Measurements from ENCODE around the gene CDH23.
A peak's percentile ranks its signal among the peaks of the same experiment; 100 is the strongest.

Gene CDH23

DNA sequence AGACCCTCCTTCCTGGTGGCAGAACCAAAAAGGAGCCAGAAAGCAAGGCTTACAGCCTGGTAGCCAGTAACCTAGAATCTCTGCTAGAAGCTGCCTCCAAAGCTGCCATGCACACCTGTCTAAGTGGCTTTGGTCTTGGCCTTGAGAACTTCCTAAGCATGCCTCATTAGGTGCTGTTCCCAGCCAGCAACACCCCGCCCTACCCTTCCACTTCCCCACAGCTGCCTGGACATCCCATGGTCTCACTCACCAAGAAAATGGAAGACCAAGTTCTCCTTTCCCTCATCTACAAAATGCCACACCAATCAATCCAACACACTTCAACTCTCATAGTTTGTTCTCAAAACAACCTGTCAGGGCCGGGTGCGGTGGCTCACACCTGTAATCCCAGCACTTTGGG, 450.1 kb downstream of the CDH23 start:
- Histone ChIP-seq H3K23ac (ENCODE audit: low read length) (no peak overlapping the region), H3K27ac (ENCODE audit: low read depth, low read length) (no peak overlapping the region), H3K14ac (ENCODE audit: low read length) (no peak overlapping the region), H3K27me3 (ENCODE audit: insufficient read depth, low read length) (no peaks in the 10 kb centered on the region), H2AK5ac (ENCODE audit: low read length) (no peak overlapping the region), H2BK12ac (ENCODE audit: low read length) (no peak overlapping the region), H4K91ac (ENCODE audit: low read depth, low read length) (no peak overlapping the region), H3K18ac (ENCODE audit: low read length) (no peak overlapping the region), H3K4me2 (ENCODE audit: low read length) (no peak overlapping the region), H3K4me1 (ENCODE audit: control insufficient read depth in 1 of 2, insufficient read depth in 2 of 2, low read length in 2 of 2) (peaks cover 8 to 16% of the 10 kb centered on the region in 2 experiments), H2AFZ (ENCODE audit: insufficient read depth, low read length, poor library complexity) (no peak overlapping the region), H2BK120ac (ENCODE audit: insufficient read depth, low read length, poor library complexity) (no peak overlapping the region), H3K79me2 (ENCODE audit: control insufficient read depth, insufficient read depth, low read length, poor library complexity) (peaks cover 34% of the 10 kb centered on the region), H2BK5ac (ENCODE audit: low read depth, low read length, poor library complexity) (no peak overlapping the region), H3K9ac (ENCODE audit: low read length) (no peak overlapping the region), H3K9me3 (ENCODE audit: insufficient read depth, low read depth, low read length) (no peaks in the 10 kb centered on the region), H3K36me3 (ENCODE audit: control insufficient read depth in 1 of 2, insufficient read depth in 2 of 2, low read length in 2 of 2) (peaks cover 3 to 7% of the 10 kb centered on the region in 2 experiments), H3K4me3 (ENCODE audit: low read depth, low read length) (no peak overlapping the region), H4K8ac (ENCODE audit: low read depth, low read length) (no peak overlapping the region), H3K79me1 (ENCODE audit: low read length) (peaks cover 12% of the 10 kb centered on the region), H4K12ac (ENCODE audit: low read depth, low read length) (no peak overlapping the region), H3K4ac (ENCODE audit: low read depth, low read length) (peak overlapping the region; percentile 97)
- no peak for DNase-seq
- no CpG with 5 or more reads among the region's 3 CpGs for WGBS (ENCODE audit: extremely low coverage, insufficient coverage, insufficient read length)

DNA sequence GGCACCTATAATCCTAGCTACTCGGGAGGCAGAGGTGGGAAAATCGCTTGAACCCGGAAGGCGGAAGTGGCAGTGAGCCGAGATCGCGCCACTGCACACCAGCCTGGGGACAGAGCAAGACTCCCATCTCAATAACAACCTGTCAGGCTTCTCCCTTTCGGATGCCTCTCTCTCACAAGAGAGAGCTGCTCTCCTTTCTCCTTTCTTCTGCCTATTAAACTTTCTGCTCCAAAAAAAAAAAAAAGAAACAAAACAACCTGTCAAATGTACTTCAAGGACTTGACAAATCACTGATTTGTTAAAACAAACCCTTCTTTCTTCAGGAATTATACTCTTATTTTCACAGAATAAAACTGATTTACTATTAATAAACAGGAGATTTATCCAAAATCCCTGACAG, 450.7 kb downstream of the CDH23 start:
- no CpG with 5 or more reads among the region's 8 CpGs for WGBS (ENCODE audit: extremely low coverage, insufficient coverage, insufficient read length)
- H3K36me3 ChIP-seq (ENCODE audit: control insufficient read depth in 1 of 2, insufficient read depth in 2 of 2, low read length in 2 of 2): peaks cover 3 to 7% of the 10 kb centered on the region in 2 experiments
- no peak overlapping the region for H2AFZ ChIP-seq (ENCODE audit: insufficient read depth, low read length, poor library complexity)
- H3K27ac ChIP-seq (ENCODE audit: low read depth, low read length): no peak overlapping the region
- no peaks in the 10 kb centered on the region for H3K9me3 ChIP-seq (ENCODE audit: insufficient read depth, low read depth, low read length)
- no peak overlapping the region for H3K4me2 ChIP-seq (ENCODE audit: low read length)
- H3K4me3 ChIP-seq (ENCODE audit: low read depth, low read length): no peak overlapping the region
- no peak overlapping the region for H3K14ac ChIP-seq (ENCODE audit: low read length)
- H3K4me1 ChIP-seq (ENCODE audit: control insufficient read depth in 1 of 2, insufficient read depth in 2 of 2, low read length in 2 of 2): peaks cover 8 to 16% of the 10 kb centered on the region in 2 experiments
- no peak overlapping the region for H4K12ac ChIP-seq (ENCODE audit: low read depth, low read length)
- H3K18ac ChIP-seq (ENCODE audit: low read length): no peak overlapping the region
- H3K79me1 ChIP-seq (ENCODE audit: low read length): peaks cover 12% of the 10 kb centered on the region
- no peak overlapping the region for H2BK5ac ChIP-seq (ENCODE audit: low read depth, low read length, poor library complexity)
- H2BK12ac ChIP-seq (ENCODE audit: low read length): no peak overlapping the region
- no peak overlapping the region for H3K9ac ChIP-seq (ENCODE audit: low read length)
- H2AK5ac ChIP-seq (ENCODE audit: low read length): no peak overlapping the region
- no peak for DNase-seq
- H3K4ac ChIP-seq (ENCODE audit: low read depth, low read length): peak overlapping the region; percentile 78
- no peak overlapping the region for H4K91ac ChIP-seq (ENCODE audit: low read depth, low read length)
- no peak overlapping the region for H4K8ac ChIP-seq (ENCODE audit: low read depth, low read length)
- H2BK120ac ChIP-seq (ENCODE audit: insufficient read depth, low read length, poor library complexity): no peak overlapping the region
- H3K79me2 ChIP-seq (ENCODE audit: control insufficient read depth, insufficient read depth, low read length, poor library complexity): peaks cover 34% of the 10 kb centered on the region
- H3K23ac ChIP-seq (ENCODE audit: low read length): no peak overlapping the region
- no peaks in the 10 kb centered on the region for H3K27me3 ChIP-seq (ENCODE audit: insufficient read depth, low read length)

DNA sequence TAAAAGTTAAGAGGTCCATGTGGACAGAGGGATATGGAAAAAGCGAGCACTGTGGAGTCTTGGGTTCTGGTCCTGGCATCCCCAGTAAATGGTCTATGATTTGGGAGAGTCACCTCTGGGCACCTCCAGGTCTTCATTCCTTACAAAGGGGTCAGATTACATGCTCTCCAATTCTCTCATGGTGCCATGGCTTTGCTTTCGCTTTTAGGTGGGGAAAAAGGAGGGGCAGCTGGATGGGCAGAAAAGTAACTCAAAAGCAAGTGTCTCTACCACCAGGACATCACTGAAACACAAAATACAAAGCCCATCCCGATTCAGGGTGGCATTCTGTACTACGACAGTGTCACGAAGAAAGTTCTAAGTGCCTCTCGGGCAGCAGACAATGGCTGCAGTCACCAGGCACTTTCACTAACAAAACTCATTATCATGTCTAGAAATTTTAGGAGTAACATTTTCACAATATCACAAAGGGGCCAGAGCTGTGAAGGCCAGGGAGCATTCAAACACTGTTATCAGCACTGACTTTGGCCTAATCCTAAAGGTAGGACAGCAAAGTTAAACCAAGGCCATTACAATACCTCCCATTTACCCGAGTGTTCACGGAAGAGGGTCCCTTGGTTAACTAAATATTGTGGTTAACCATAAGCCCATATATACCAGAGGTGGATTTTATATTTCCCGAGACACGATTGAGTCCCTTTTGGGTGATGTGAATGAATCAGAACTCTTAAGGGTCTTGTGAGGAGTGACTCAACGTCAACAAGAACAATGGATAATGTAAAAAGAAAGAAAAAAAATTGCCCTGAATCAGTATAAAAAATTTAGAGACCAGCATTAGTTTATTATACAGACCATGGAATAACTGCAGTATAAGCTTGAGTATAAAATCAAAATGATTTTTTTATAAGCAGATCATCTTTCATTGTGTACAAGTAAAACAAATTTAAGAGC, 451.9 kb downstream of the CDH23 start:
- no peak overlapping the region for H3K18ac ChIP-seq (ENCODE audit: low read length)
- no peak for DNase-seq
- H3K27ac ChIP-seq (ENCODE audit: low read depth, low read length): no peak overlapping the region
- no peak overlapping the region for H3K14ac ChIP-seq (ENCODE audit: low read length)
- no peak overlapping the region for H4K8ac ChIP-seq (ENCODE audit: low read depth, low read length)
- H3K4me3 ChIP-seq (ENCODE audit: low read depth, low read length): no peak overlapping the region
- peaks cover 2 to 13% of the 10 kb centered on the region in 2 experiments for H3K4me1 ChIP-seq (ENCODE audit: control insufficient read depth in 1 of 2, insufficient read depth in 2 of 2, low read length in 2 of 2)
- H3K27me3 ChIP-seq (ENCODE audit: insufficient read depth, low read length): no peaks in the 10 kb centered on the region
- no peak overlapping the region for H2AK5ac ChIP-seq (ENCODE audit: low read length)
- no peak overlapping the region for H3K23ac ChIP-seq (ENCODE audit: low read length)
- peak overlapping the region; percentile 96 for H3K4ac ChIP-seq (ENCODE audit: low read depth, low read length)
- H4K91ac ChIP-seq (ENCODE audit: low read depth, low read length): no peak overlapping the region
- H3K4me2 ChIP-seq (ENCODE audit: low read length): no peak overlapping the region
- H4K12ac ChIP-seq (ENCODE audit: low read depth, low read length): no peak overlapping the region
- H3K9ac ChIP-seq (ENCODE audit: low read length): no peak overlapping the region
- no peak overlapping the region for H2BK120ac ChIP-seq (ENCODE audit: insufficient read depth, low read length, poor library complexity)
- peaks cover 28% of the 10 kb centered on the region for H3K79me2 ChIP-seq (ENCODE audit: control insufficient read depth, insufficient read depth, low read length, poor library complexity)
- no peak overlapping the region for H2AFZ ChIP-seq (ENCODE audit: insufficient read depth, low read length, poor library complexity)
- H2BK12ac ChIP-seq (ENCODE audit: low read length): no peak overlapping the region
- no peaks in the 10 kb centered on the region for H3K9me3 ChIP-seq (ENCODE audit: insufficient read depth, low read depth, low read length)
- no peak overlapping the region for H2BK5ac ChIP-seq (ENCODE audit: low read depth, low read length, poor library complexity)
- peaks cover 3% of the 10 kb centered on the region in 2 experiments for H3K36me3 ChIP-seq (ENCODE audit: control insufficient read depth in 1 of 2, insufficient read depth in 2 of 2, low read length in 2 of 2)
- no CpG with 5 or more reads among the region's 11 CpGs for WGBS (ENCODE audit: extremely low coverage, insufficient coverage, insufficient read length)
- peaks cover 12% of the 10 kb centered on the region for H3K79me1 ChIP-seq (ENCODE audit: low read length)

DNA sequence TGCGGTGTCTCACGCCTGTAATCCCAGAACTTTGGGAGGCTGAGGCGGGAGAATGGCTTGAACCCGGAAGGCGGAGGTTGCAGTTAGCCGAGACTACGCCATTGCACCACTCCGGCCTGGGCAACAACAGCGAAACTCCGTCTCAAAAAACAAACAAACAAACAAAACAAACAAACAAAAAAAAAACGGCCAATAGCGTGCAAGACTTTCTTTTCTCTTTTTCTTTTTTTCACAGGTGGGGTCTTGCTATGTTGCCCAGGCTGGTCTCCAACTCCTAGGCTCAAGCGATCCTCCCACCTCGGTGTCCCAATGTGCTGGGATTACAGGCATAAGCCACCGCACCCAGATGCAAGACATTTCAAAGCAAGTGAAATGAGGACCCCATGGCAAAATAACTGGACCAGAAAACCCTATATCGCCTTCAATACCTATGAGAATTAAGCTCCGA, 452.8 kb downstream of the CDH23 start:
- Histone ChIP-seq H4K8ac (ENCODE audit: low read depth, low read length) (no peak overlapping the region), H3K4me2 (ENCODE audit: low read length) (peak overlapping the region; percentile 13), H3K18ac (ENCODE audit: low read length) (no peak overlapping the region), H3K4me3 (ENCODE audit: low read depth, low read length) (no peak overlapping the region), H3K23ac (ENCODE audit: low read length) (no peak overlapping the region), H3K36me3 (ENCODE audit: control insufficient read depth in 1 of 2, insufficient read depth in 2 of 2, low read length in 2 of 2) (peaks cover 3% of the 10 kb centered on the region in 2 experiments), H4K12ac (ENCODE audit: low read depth, low read length) (no peak overlapping the region), H4K91ac (ENCODE audit: low read depth, low read length) (no peak overlapping the region), H2AFZ (ENCODE audit: insufficient read depth, low read length, poor library complexity) (no peak overlapping the region), H2AK5ac (ENCODE audit: low read length) (no peak overlapping the region), H2BK5ac (ENCODE audit: low read depth, low read length, poor library complexity) (no peak overlapping the region), H3K79me2 (ENCODE audit: control insufficient read depth, insufficient read depth, low read length, poor library complexity) (peaks cover 28% of the 10 kb centered on the region), H3K27me3 (ENCODE audit: insufficient read depth, low read length) (no peaks in the 10 kb centered on the region), H2BK120ac (ENCODE audit: insufficient read depth, low read length, poor library complexity) (no peak overlapping the region), H3K9ac (ENCODE audit: low read length) (no peak overlapping the region), H3K4ac (ENCODE audit: low read depth, low read length) (peak overlapping the region; percentile 98), H3K14ac (ENCODE audit: low read length) (no peak overlapping the region), H2BK12ac (ENCODE audit: low read length) (no peak overlapping the region), H3K79me1 (ENCODE audit: low read length) (peaks cover 12% of the 10 kb centered on the region), H3K27ac (ENCODE audit: low read depth, low read length) (no peak overlapping the region), H3K4me1 (ENCODE audit: control insufficient read depth in 1 of 2, insufficient read depth in 2 of 2, low read length in 2 of 2) (peaks cover 2 to 13% of the 10 kb centered on the region in 2 experiments), H3K9me3 (ENCODE audit: insufficient read depth, low read depth, low read length) (no peaks in the 10 kb centered on the region)
- no CpG with 5 or more reads among the region's 17 CpGs for WGBS (ENCODE audit: extremely low coverage, insufficient coverage, insufficient read length)
- peak in 1 of 2 donors; percentile 57 for DNase-seq
